Naive thymus-derived CD4-positive, alpha-beta T cell (primary cell): ENCODE measurements around the gene SNX30. TPM values are rescaled to one million over a fixed set of nuclear protein-coding genes. Genes with fewer than 3 reads are reported as not detected.

Experiments
- ATAC-seq: fragments of 150-1000 bp; cut with Tn5 transposase; 2 replicates; pipeline ENCODE4 v1.10.0; 2021; ENCODE audit warnings: mild to moderate bottlenecking, moderate library complexity
- CTCF ChIA-PET: fragments of 350-600 bp; sonication (Branson Sonifier 250); formaldehyde crosslinking; loops from one replicate; lab custom pipeline; 2021; ENCODE audit warnings: antibody characterized with exemption; lab: Charles Lee
- POLR2A ChIA-PET: fragments of 350-600 bp; sonication (Branson Sonifier 250); formaldehyde crosslinking; loops from one replicate; lab custom pipeline; 2021; ENCODE audit warnings: antibody characterized with exemption, inconsistent platforms; lab: Charles Lee
- DNase-seq, 9 donors: peaks; one replicate each; pipeline versions ENCODE4 v3.0.0 to v3.0.0-alpha.2; 2020 to 2022; ENCODE audit warnings: mixed read lengths in 1 of 9
- H3K27ac ChIP-seq: one replicate; pipeline ENCODE4 v1.7.0; 2013; ENCODE audit warnings: mild to moderate bottlenecking, low read depth, low read length, moderate library complexity
- H3K27me3 ChIP-seq, 2 donors: one replicate each; pipeline ENCODE4 v1.7.0; 2013; ENCODE audit warnings: low read length in 2 of 2, mild to moderate bottlenecking in 2 of 2, moderate library complexity in 2 of 2; ENCODE audit not compliant: control insufficient read depth in 2 of 2, insufficient read depth in 2 of 2
- H3K36me3 ChIP-seq, 3 experiments: 1 replicate in 2 of 3; 2 replicates in 1 of 3; pipeline ENCODE4 v1.7.0; 2013; ENCODE audit warnings: low read length in 3 of 3, mild to moderate bottlenecking in 3 of 3, moderate library complexity in 1 of 3; ENCODE audit not compliant: insufficient read depth in 3 of 3, control insufficient read depth in 2 of 3
- H3K4me1 ChIP-seq, 2 donors: one replicate each; pipeline ENCODE4 v1.7.0; 2013; ENCODE audit warnings: low read length in 2 of 2, mild to moderate bottlenecking in 2 of 2, moderate library complexity in 1 of 2; ENCODE audit not compliant: control insufficient read depth in 2 of 2, insufficient read depth in 2 of 2
- H3K4me3 ChIP-seq: 2 replicates; pipeline ENCODE4 v1.7.0; 2013; ENCODE audit warnings: mild to moderate bottlenecking, low read length
- H3K9me3 ChIP-seq, 3 experiments: 1 replicate in 2 of 3; 2 replicates in 1 of 3; pipeline ENCODE4 v1.7.0; 2013; ENCODE audit warnings: low read length in 3 of 3; ENCODE audit not compliant: control insufficient read depth in 2 of 3
- H3K27ac Mint-ChIP-seq, 9 donors: one replicate each; pipeline ENCODE4 v1.8.0; 2020 to 2022; ENCODE audit warnings: mixed read lengths in 9 of 9, mild to moderate bottlenecking in 8 of 9, moderate library complexity in 5 of 9, inconsistent platforms in 2 of 9
- H3K27me3 Mint-ChIP-seq, 5 donors: one replicate each; pipeline ENCODE4 v1.8.0; 2021 to 2022; ENCODE audit warnings: mixed read lengths in 5 of 5, mild to moderate bottlenecking in 1 of 5
- H3K36me3 Mint-ChIP-seq, 5 donors: one replicate each; pipeline ENCODE4 v1.8.0; 2020 to 2022; ENCODE audit warnings: mixed read lengths in 5 of 5, mild to moderate bottlenecking in 3 of 5, inconsistent platforms in 1 of 5
- H3K4me1 Mint-ChIP-seq, 7 donors: one replicate each; pipeline ENCODE4 v1.8.0; 2020 to 2022; ENCODE audit warnings: mixed read lengths in 7 of 7, mild to moderate bottlenecking in 3 of 7, inconsistent platforms in 1 of 7
- H3K4me3 Mint-ChIP-seq, 10 donors: one replicate each; pipeline ENCODE4 v1.8.0; 2020 to 2022; ENCODE audit warnings: mild to moderate bottlenecking in 10 of 10, mixed read lengths in 10 of 10, moderate library complexity in 6 of 10, inconsistent platforms in 2 of 10
- H3K9me3 Mint-ChIP-seq, 11 donors: one replicate each; pipeline ENCODE4 v1.8.0; 2020 to 2022; ENCODE audit warnings: mixed read lengths in 11 of 11, mild to moderate bottlenecking in 4 of 11, inconsistent platforms in 1 of 11, moderate library complexity in 1 of 11
- intact Hi-C, 2 donors: fragments of 100-400 bp; cut with micrococcal nuclease; formaldehyde crosslinking; loops; one replicate each; pipeline ENCODE4 v1.15.1; 2023
- polyA plus RNA-seq, 2 donors: library from polyadenylated mRNA; unstranded; fragments of 300-500 nt; fragmentation: Illumina TruSeq; gene quantifications; one replicate each; pipeline ENCODE4 v1.2.3, GENCODE V29; 2021
- total RNA-seq, 6 experiments: library from RNA in 5 of 6; stranded (reverse) in 5 of 6; gene quantifications; 1 replicate in 5 of 6; 2 replicates in 1 of 6; pipeline ENCODE4 v1.2.3 and lab custom pipeline; 2021 to 2026

The SNX30 gene
- total and polyA plus RNA-seq, 7 experiments from 2014 or later, result 0.98 to 15.8 (median 8.4) TPM

- Mint-ChIP-seq H3K27me3 (peaks cover 0 to 9% (median 0%) of the 10 kb centered on the region in 5 donors), H3K27ac (peak overlapping the region in 7 of 9 donors; percentile 4 to 69 (median 56)), H3K36me3 (peaks cover 7 to 31% (median 28%) of the 10 kb centered on the region in 5 donors), H3K4me1 (peaks cover 27 to 56% (median 49%) of the 10 kb centered on the region in 7 donors), H3K9me3 (peaks cover 0 to 7% (median 2%) of the 10 kb centered on the region in 11 donors), H3K4me3 (peak overlapping the region in 6 of 10 donors; percentile 8 to 54 (median 35))
- Histone ChIP-seq H3K4me3 (no peak overlapping the region), H3K27me3 (no peaks in the 10 kb centered on the region), H3K36me3 (no peaks in the 10 kb centered on the region), H3K4me1 (peaks cover 0 to 9% of the 10 kb centered on the region in 2 donors), H3K9me3 (no peaks in the 10 kb centered on the region), H3K27ac (no peak overlapping the region)
- ChIA-PET POLR2A (interaction anchor here (1.3 to 1.4 kb wide), 2 partner anchors 20 to 22 kb away, joined by 3 read pairs; no protein-coding TSS in a partner anchor), CTCF (no interaction called here)
- peak; percentile 64 for ATAC-seq
- intact Hi-C loops, result loop anchor here in 1 of 2 donors (2.0 kb wide), 1 partner anchor 17 kb away; no protein-coding TSS in a partner anchor
- no peak for DNase-seq
Observed at GRCh38 chr9:112771359-112772214, 21.0 kb downstream of the SNX30 start.

- CTCF ChIA-PET, result no interaction called here
- Histone ChIP-seq H3K9me3 (no peaks in the 10 kb centered on the region), H3K27ac (no peak overlapping the region), H3K4me3 (no peak overlapping the region), H3K4me1 (peaks cover 0 to 9% of the 10 kb centered on the region in 2 donors), H3K36me3 (no peaks in the 10 kb centered on the region), H3K27me3 (no peaks in the 10 kb centered on the region)
- ATAC-seq (no peak), DNase-seq (no peak)
- peak overlapping the region in 8 of 9 donors; percentile 4 to 69 (median 54) for H3K27ac Mint-ChIP-seq
- peaks cover 27 to 56% (median 49%) of the 10 kb centered on the region in 7 donors for H3K4me1 Mint-ChIP-seq
- POLR2A ChIA-PET, result interaction anchor here (1.3 to 1.4 kb wide), 2 partner anchors 20 to 22 kb away, joined by 3 read pairs; no protein-coding TSS in a partner anchor
- H3K27me3 Mint-ChIP-seq, result peaks cover 0 to 9% (median 0%) of the 10 kb centered on the region in 5 donors
- peaks cover 0 to 6% (median 1%) of the 10 kb centered on the region in 11 donors for H3K9me3 Mint-ChIP-seq
- H3K36me3 Mint-ChIP-seq, result peaks cover 5 to 34% (median 26%) of the 10 kb centered on the region in 5 donors
- intact Hi-C loops, result no loop called here
- peak overlapping the region in 6 of 10 donors; percentile 8 to 54 (median 35) for H3K4me3 Mint-ChIP-seq
Observed at GRCh38 chr9:112772215-112772509, 21.6 kb downstream of the SNX30 start.

- Histone ChIP-seq H3K36me3 (no peaks in the 10 kb centered on the region), H3K9me3 (no peaks in the 10 kb centered on the region), H3K4me1 (peaks cover 0 to 9% of the 10 kb centered on the region in 2 donors), H3K27me3 (no peaks in the 10 kb centered on the region), H3K27ac (no peak overlapping the region), H3K4me3 (no peak overlapping the region)
- ChIA-PET CTCF (no interaction called here), POLR2A (interaction anchor here (1.3 to 1.4 kb wide), 2 partner anchors 19 to 23 kb away, joined by 3 read pairs; no protein-coding TSS in a partner anchor)
- Mint-ChIP-seq H3K36me3 (peaks cover 5 to 34% (median 26%) of the 10 kb centered on the region in 5 donors), H3K27ac (peak overlapping the region in 4 of 9 donors; percentile 10 to 69 (median 34)), H3K4me3 (peak overlapping the region in 1 of 10 donors; percentile 54), H3K27me3 (peaks cover 0 to 9% (median 0%) of the 10 kb centered on the region in 5 donors), H3K4me1 (peaks cover 27 to 56% (median 49%) of the 10 kb centered on the region in 7 donors), H3K9me3 (peaks cover 0 to 6% (median 0%) of the 10 kb centered on the region in 11 donors)
- no peak for ATAC-seq
- DNase-seq, result no peak
- intact Hi-C loops, result no loop called here
Observed at GRCh38 chr9:112772551-112772950, 22.0 kb downstream of the SNX30 start.

GRCh38 chr9:112774006-112774996 is 23.7 kb downstream of the SNX30 start:
- no peaks in the 10 kb centered on the region for H3K36me3 ChIP-seq
- peaks cover 0 to 5% (median 0%) of the 10 kb centered on the region in 5 donors for H3K27me3 Mint-ChIP-seq
- H3K27ac Mint-ChIP-seq, result peak overlapping the region in 1 of 9 donors; percentile 14
- no peak for ATAC-seq
- ChIA-PET POLR2A (interaction anchor here (1.0 kb wide), 1 partner anchor 24 kb away, joined by 4 read pairs; the partner anchor contains the start of gene SNX30), CTCF (no interaction called here)
- H3K4me1 Mint-ChIP-seq, result peaks cover 32 to 62% (median 42%) of the 10 kb centered on the region in 7 donors
- peaks cover 5 to 25% (median 16%) of the 10 kb centered on the region in 5 donors for H3K36me3 Mint-ChIP-seq
- intact Hi-C loops, result no loop called here
- peaks cover 0 to 9% of the 10 kb centered on the region in 2 donors for H3K4me1 ChIP-seq
- no peak overlapping the region for H3K4me3 ChIP-seq
- no peak overlapping the region for H3K4me3 Mint-ChIP-seq
- peaks cover 0 to 3% (median 0%) of the 10 kb centered on the region in 11 donors for H3K9me3 Mint-ChIP-seq
- no peak overlapping the region for H3K27ac ChIP-seq
- no peaks in the 10 kb centered on the region for H3K27me3 ChIP-seq
- no peak for DNase-seq
- H3K9me3 ChIP-seq, result no peaks in the 10 kb centered on the region

- CTCF ChIA-PET, result no interaction called here
- Mint-ChIP-seq H3K36me3 (peaks cover 4 to 18% (median 8%) of the 10 kb centered on the region in 5 donors), H3K9me3 (peaks cover 0 to 3% (median 0%) of the 10 kb centered on the region in 11 donors), H3K4me1 (peaks cover 19 to 53% (median 21%) of the 10 kb centered on the region in 7 donors), H3K27ac (no peak overlapping the region), H3K27me3 (no peaks in the 10 kb centered on the region), H3K4me3 (no peak overlapping the region)
- Histone ChIP-seq H3K27me3 (no peaks in the 10 kb centered on the region), H3K36me3 (no peaks in the 10 kb centered on the region), H3K9me3 (no peaks in the 10 kb centered on the region), H3K4me3 (no peak overlapping the region), H3K4me1 (peaks cover 0 to 6% of the 10 kb centered on the region in 2 donors), H3K27ac (no peak overlapping the region)
- ATAC-seq (no peak), DNase-seq (no peak)
- intact Hi-C loops, result no loop called here
- POLR2A ChIA-PET, result no interaction called here
Observed at GRCh38 chr9:112777914-112778313, 27.4 kb downstream of the SNX30 start.
